Liver (tissue), 9 donors: ENCODE measurements around the gene TOP2A. TPM values are rescaled to one million over a fixed set of nuclear protein-coding genes. Genes with fewer than 3 reads are reported as not detected.

Experiments used
- DNase-seq: peaks from one replicate; pipeline ENCODE4 v3.0.0-alpha.2; 2017; ENCODE audit warnings: low spot score
- H3K27ac ChIP-seq, 2 donors: one replicate each; pipeline ENCODE4 v1.7.0; 2013; ENCODE audit warnings: inconsistent platforms in 2 of 2, low read length in 2 of 2, control low read depth in 1 of 2, low read depth in 1 of 2, mild to moderate bottlenecking in 1 of 2
- H3K27me3 ChIP-seq, 4 donors: one replicate each; pipeline versions ENCODE4 v1.6.1 to v1.7.0; 2013; ENCODE audit warnings: low read length in 3 of 4, inconsistent platforms in 1 of 4, mild to moderate bottlenecking in 1 of 4, moderate library complexity in 1 of 4; ENCODE audit not compliant: control insufficient read depth in 4 of 4, insufficient read depth in 4 of 4
- H3K36me3 ChIP-seq, 4 donors: one replicate each; pipeline versions ENCODE4 v1.6.1 to v1.7.0; 2013; ENCODE audit warnings: low read length in 3 of 4, mild to moderate bottlenecking in 3 of 4, low read depth in 1 of 4, moderate library complexity in 1 of 4; ENCODE audit not compliant: control insufficient read depth in 4 of 4, insufficient read depth in 3 of 4
- H3K4me1 ChIP-seq, 4 donors: one replicate each; pipeline versions ENCODE4 v1.6.1 to v1.7.0; 2013; ENCODE audit warnings: low read length in 3 of 4, mild to moderate bottlenecking in 3 of 4, moderate library complexity in 1 of 4; ENCODE audit not compliant: control insufficient read depth in 4 of 4, insufficient read depth in 4 of 4
- H3K4me3 ChIP-seq, 3 donors: one replicate each; pipeline versions ENCODE4 v1.6.1 to v1.7.0; 2013; ENCODE audit warnings: low read length in 3 of 3, control low read depth in 1 of 3, low read depth in 1 of 3, mild to moderate bottlenecking in 1 of 3
- H3K9ac ChIP-seq, 2 donors: one replicate each; pipeline ENCODE4 v1.7.0; 2013; ENCODE audit warnings: low read length in 2 of 2, mild to moderate bottlenecking in 2 of 2, moderate library complexity in 2 of 2, control low read depth in 1 of 2, low read depth in 1 of 2
- H3K9me3 ChIP-seq, 4 donors: one replicate each; pipeline versions ENCODE4 v1.6.1 to v1.7.0; 2013; ENCODE audit warnings: low read length in 3 of 4; ENCODE audit not compliant: control insufficient read depth in 4 of 4
- EGR1 ChIP-seq, 2 donors: IDR thresholded peaks; 2 replicates each; pipeline ENCODE4 v1.6.1; 2016 to 2018; ENCODE audit warnings: antibody characterized with exemption in 2 of 2, low read depth in 2 of 2
- FOXA1 ChIP-seq: IDR thresholded peaks from 2 replicates; pipeline ENCODE4 v1.6.1; 2016; ENCODE audit warnings: antibody characterized with exemption
- FOXA2 ChIP-seq: IDR thresholded peaks from 2 replicates; pipeline ENCODE4 v1.6.1; 2016; ENCODE audit warnings: antibody characterized with exemption
- GABPA ChIP-seq, 2 donors: IDR thresholded peaks in 1 of 2; conservative IDR thresholded peaks in 1 of 2; 2 replicates each; pipeline ENCODE4 v1.6.1; 2016; ENCODE audit warnings: antibody characterized with exemption in 2 of 2, mild to moderate bottlenecking in 1 of 2, moderate library complexity in 1 of 2
- HNF4A ChIP-seq, 2 donors: conservative IDR thresholded peaks; 2 replicates each; pipeline ENCODE4 v1.6.1; 2016; ENCODE audit warnings: antibody characterized with exemption in 2 of 2, mild to moderate bottlenecking in 2 of 2
- HNF4G ChIP-seq: IDR thresholded peaks from 2 replicates; pipeline ENCODE4 v1.6.1; 2016; ENCODE audit warnings: antibody characterized with exemption
- JUND ChIP-seq, 2 donors: IDR thresholded peaks; 2 replicates each; pipeline ENCODE4 v1.6.1; 2016; ENCODE audit warnings: antibody characterized with exemption in 2 of 2
- NR2F2 ChIP-seq: IDR thresholded peaks from 2 replicates; pipeline ENCODE4 v1.6.1; 2016; ENCODE audit warnings: antibody characterized with exemption
- RAD21 ChIP-seq, 2 donors: IDR thresholded peaks; 2 replicates each; pipeline ENCODE4 v1.6.1; 2016; ENCODE audit warnings: antibody characterized with exemption in 2 of 2, mild to moderate bottlenecking in 2 of 2
- RXRA ChIP-seq, 2 donors: IDR thresholded peaks; 2 replicates each; pipeline ENCODE4 v1.6.1; 2017 to 2018; ENCODE audit warnings: antibody characterized with exemption in 2 of 2, mild to moderate bottlenecking in 1 of 2
- YY1 ChIP-seq: IDR thresholded peaks from 2 replicates; pipeline ENCODE4 v1.6.1; 2016; ENCODE audit warnings: antibody characterized with exemption, mild to moderate bottlenecking
- WGBS: extraction: QIAGEN DNeasy Blood & Tissue Kit; methylation state at CpG from one replicate; pipeline ENCODE4 v1.1.7; 2013; 5-methylcytosine and 5-hydroxymethylcytosine counted together
- polyA plus RNA-seq, 2 donors: library from polyadenylated mRNA; stranded (reverse) in 1 of 2; unstranded in 1 of 2; fragments of 200-250 nt in 1 of 2; fragments of >200 nt in 1 of 2; fragmentation: Nextera tagmentation in 1 of 2; extraction: Ambion mirVana in 1 of 2; gene quantifications; one replicate each; pipeline versions ENCODE4 v1.2.1 to v1.2.3, GENCODE V29; 2013 to 2015
- total RNA-seq, 2 donors: library from RNA; depleted of rRNA; stranded (reverse); fragments of >200 nt; gene quantifications; one replicate each; pipeline ENCODE4 v1.2.3, GENCODE V29; 2014
- TF ChIP-seq, protein P1 (sequence below): IDR thresholded peaks from 2 replicates; pipeline ENCODE4 v1.6.1; 2016; ENCODE audit warnings: antibody characterized with exemption
- TF ChIP-seq, protein P2 (sequence below): fragments of 150-350 bp; IDR thresholded peaks from 2 replicates; pipeline ENCODE4 v1.5.1; 2017; ENCODE audit warnings: improper control_type of control experiment, low read depth, low read length; ENCODE audit not compliant: missing input control
- TF ChIP-seq, protein P3 (sequence below): IDR thresholded peaks from 2 replicates; pipeline ENCODE4 v1.6.1; 2016; ENCODE audit warnings: antibody characterized with exemption, mild to moderate bottlenecking
- TF ChIP-seq, protein P4 (sequence below): IDR thresholded peaks from 2 replicates; pipeline ENCODE4 v1.6.1; 2016; ENCODE audit warnings: antibody characterized with exemption
- TF ChIP-seq, protein P5 (sequence below): IDR thresholded peaks from 2 replicates; pipeline ENCODE4 v1.6.1; 2016; ENCODE audit warnings: antibody characterized with exemption
- donor health status: healthy.
- donor health status: healthy.
- donor health status: healthy.
- donor health status: healthy.
- donor health status: healthy.

Gene TOP2A
- total and polyA plus RNA-seq, 4 donors, result 0.08 to 102 (median 3.6) TPM

DNA sequence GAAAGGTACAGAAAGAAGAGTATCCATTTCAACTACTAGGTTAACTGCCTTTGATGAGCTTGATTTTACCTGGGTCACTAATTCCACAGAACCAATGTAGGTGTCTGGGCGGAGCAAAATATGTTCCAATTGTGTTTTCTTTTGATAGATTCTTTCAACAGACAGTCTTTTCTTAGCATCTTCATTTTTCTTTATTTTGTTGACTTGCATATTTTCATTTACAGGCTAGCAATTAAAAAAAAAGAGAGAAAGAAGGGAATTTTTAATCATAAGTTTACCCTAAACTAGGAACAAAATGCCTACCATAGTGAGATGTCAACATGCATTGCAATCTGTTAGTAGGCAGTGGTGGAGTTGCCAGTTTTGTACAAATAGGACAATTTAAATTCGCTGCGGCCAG lies 1.0 kb downstream of the TOP2A start:
- no peaks in the 10 kb centered on the region for H3K36me3 ChIP-seq
- no peak overlapping the region for H3K27ac ChIP-seq
- no peak overlapping the region for H3K9ac ChIP-seq
- no peaks in the 10 kb centered on the region for H3K9me3 ChIP-seq
- no peak for DNase-seq
- WGBS, result 38% methylated on average over 3 of the region's 3 CpGs
- TF ChIP-seq HNF4A (conservative IDR thresholded peaks at IDR 0.05) (no peak), FOXA2 (no peak), FOXA1 (no peak), JUND (IDR thresholded peaks at IDR 0.05) (no peak), GABPA (IDR thresholded peaks at IDR 0.05 in 1 of 2, conservative IDR thresholded peaks at IDR 0.05 in 1 of 2) (no peak), RXRA (IDR thresholded peaks at IDR 0.05) (no peak), YY1 (no peak), NR2F2 (no peak), EGR1 (IDR thresholded peaks at IDR 0.05; ENCODE audit: low read depth in 2 of 2) (no peak), HNF4G (no peak)
- TF ChIP-seq, protein P1, sequence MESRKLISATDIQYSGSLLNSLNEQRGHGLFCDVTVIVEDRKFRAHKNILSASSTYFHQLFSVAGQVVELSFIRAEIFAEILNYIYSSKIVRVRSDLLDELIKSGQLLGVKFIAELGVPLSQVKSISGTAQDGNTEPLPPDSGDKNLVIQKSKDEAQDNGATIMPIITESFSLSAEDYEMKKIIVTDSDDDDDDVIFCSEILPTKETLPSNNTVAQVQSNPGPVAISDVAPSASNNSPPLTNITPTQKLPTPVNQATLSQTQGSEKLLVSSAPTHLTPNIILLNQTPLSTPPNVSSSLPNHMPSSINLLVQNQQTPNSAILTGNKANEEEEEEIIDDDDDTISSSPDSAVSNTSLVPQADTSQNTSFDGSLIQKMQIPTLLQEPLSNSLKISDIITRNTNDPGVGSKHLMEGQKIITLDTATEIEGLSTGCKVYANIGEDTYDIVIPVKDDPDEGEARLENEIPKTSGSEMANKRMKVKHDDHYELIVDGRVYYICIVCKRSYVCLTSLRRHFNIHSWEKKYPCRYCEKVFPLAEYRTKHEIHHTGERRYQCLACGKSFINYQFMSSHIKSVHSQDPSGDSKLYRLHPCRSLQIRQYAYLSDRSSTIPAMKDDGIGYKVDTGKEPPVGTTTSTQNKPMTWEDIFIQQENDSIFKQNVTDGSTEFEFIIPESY, result no peak
- TF ChIP-seq, protein P2, sequence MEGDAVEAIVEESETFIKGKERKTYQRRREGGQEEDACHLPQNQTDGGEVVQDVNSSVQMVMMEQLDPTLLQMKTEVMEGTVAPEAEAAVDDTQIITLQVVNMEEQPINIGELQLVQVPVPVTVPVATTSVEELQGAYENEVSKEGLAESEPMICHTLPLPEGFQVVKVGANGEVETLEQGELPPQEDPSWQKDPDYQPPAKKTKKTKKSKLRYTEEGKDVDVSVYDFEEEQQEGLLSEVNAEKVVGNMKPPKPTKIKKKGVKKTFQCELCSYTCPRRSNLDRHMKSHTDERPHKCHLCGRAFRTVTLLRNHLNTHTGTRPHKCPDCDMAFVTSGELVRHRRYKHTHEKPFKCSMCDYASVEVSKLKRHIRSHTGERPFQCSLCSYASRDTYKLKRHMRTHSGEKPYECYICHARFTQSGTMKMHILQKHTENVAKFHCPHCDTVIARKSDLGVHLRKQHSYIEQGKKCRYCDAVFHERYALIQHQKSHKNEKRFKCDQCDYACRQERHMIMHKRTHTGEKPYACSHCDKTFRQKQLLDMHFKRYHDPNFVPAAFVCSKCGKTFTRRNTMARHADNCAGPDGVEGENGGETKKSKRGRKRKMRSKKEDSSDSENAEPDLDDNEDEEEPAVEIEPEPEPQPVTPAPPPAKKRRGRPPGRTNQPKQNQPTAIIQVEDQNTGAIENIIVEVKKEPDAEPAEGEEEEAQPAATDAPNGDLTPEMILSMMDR, result no peak
- TF ChIP-seq, protein P3, sequence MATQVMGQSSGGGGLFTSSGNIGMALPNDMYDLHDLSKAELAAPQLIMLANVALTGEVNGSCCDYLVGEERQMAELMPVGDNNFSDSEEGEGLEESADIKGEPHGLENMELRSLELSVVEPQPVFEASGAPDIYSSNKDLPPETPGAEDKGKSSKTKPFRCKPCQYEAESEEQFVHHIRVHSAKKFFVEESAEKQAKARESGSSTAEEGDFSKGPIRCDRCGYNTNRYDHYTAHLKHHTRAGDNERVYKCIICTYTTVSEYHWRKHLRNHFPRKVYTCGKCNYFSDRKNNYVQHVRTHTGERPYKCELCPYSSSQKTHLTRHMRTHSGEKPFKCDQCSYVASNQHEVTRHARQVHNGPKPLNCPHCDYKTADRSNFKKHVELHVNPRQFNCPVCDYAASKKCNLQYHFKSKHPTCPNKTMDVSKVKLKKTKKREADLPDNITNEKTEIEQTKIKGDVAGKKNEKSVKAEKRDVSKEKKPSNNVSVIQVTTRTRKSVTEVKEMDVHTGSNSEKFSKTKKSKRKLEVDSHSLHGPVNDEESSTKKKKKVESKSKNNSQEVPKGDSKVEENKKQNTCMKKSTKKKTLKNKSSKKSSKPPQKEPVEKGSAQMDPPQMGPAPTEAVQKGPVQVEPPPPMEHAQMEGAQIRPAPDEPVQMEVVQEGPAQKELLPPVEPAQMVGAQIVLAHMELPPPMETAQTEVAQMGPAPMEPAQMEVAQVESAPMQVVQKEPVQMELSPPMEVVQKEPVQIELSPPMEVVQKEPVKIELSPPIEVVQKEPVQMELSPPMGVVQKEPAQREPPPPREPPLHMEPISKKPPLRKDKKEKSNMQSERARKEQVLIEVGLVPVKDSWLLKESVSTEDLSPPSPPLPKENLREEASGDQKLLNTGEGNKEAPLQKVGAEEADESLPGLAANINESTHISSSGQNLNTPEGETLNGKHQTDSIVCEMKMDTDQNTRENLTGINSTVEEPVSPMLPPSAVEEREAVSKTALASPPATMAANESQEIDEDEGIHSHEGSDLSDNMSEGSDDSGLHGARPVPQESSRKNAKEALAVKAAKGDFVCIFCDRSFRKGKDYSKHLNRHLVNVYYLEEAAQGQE, result no peak
- TF ChIP-seq, protein P4, sequence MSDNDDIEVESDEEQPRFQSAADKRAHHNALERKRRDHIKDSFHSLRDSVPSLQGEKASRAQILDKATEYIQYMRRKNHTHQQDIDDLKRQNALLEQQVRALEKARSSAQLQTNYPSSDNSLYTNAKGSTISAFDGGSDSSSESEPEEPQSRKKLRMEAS, result no peak
- TF ChIP-seq, protein P5, sequence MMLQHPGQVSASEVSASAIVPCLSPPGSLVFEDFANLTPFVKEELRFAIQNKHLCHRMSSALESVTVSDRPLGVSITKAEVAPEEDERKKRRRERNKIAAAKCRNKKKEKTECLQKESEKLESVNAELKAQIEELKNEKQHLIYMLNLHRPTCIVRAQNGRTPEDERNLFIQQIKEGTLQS, result no peak
- H3K27me3 ChIP-seq, result no peaks in the 10 kb centered on the region
- H3K4me1 ChIP-seq, result peaks cover 1 to 14% (median 8%) of the 10 kb centered on the region in 4 donors
- H3K4me3 ChIP-seq, result peak overlapping the region in 1 of 3 donors; percentile 57

DNA sequence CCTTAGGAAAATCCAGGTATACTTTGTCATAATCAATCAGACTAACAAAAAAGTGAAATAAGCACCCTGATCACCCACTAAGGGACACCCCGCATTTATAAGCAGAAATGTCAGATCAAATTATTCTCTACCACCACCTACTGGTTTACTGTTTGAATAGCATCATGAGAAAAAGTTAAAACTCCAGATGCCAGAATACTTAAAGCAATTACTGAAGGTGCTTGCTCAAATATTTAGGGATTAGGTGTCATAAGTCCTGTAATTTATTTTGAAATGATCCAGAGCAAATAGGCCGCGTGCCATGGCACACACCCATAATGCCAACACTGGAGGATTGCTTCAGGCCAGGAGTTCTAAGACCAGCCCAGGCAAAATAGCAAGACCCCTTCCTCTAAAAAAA lies 2.3 kb downstream of the TOP2A start:
- peaks cover 1 to 14% (median 8%) of the 10 kb centered on the region in 4 donors for H3K4me1 ChIP-seq
- WGBS, result 26% methylated on average over 3 of the region's 3 CpGs
- no peaks in the 10 kb centered on the region for H3K27me3 ChIP-seq
- no peak for DNase-seq
- no peaks in the 10 kb centered on the region for H3K9me3 ChIP-seq
- no peak overlapping the region for H3K27ac ChIP-seq
- TF ChIP-seq, protein P5, result no peak
- TF ChIP-seq HNF4A (conservative IDR thresholded peaks at IDR 0.05) (no peak), HNF4G (no peak), RAD21 (IDR thresholded peaks at IDR 0.05) (peak; percentile 81 to 85), YY1 (peak; percentile 11), FOXA2 (no peak), GABPA (IDR thresholded peaks at IDR 0.05 in 1 of 2, conservative IDR thresholded peaks at IDR 0.05 in 1 of 2) (no peak)
- TF ChIP-seq, protein P3, result no peak
- TF ChIP-seq, protein P2, result peak; percentile 70
- peak overlapping the region in 2 of 3 donors; percentile 2 to 30 for H3K4me3 ChIP-seq
- no peaks in the 10 kb centered on the region for H3K36me3 ChIP-seq
- no peak overlapping the region for H3K9ac ChIP-seq
